ENCODE data around the gene CFHR1.
"Not testable (repeated sequence)": the region's sequence is repeated elsewhere in the genome, so short reads cannot be mapped to it uniquely, and the experiment has no call there.

CFHR1 gene

DNA sequence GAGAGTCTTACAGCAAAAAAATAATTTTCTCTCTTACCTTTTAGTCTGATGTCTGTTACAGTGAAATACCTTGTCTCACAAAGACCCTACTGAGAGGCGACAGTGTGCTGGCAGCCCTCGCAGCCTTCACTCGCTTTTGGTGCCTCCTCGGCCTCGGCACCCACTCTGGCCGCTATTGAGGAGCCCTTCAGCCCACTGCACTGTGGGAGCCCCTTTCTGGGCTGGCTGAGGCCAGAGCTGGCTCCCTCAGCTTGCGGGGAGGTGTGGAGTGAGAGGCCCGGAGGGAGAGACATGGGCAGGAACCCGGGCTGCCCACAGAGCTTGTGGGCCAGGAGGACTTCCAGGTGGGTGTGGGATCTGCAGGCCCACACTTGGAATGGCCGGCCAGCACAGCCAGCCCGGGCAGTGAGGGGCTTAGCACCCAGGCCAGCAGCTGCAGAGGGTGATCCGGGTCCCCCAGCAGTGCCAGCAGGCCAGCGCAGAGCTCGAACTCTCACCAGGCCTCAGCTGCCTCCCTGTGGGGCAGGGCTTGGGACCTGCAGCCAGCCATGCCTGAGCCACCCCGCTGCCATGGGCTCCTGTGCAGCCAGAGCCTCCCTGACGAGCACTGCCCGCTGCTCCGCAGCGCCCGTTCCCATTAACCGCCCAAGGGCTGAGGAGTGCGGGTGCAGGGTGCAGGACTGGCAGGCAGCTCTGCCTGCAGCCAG, 10.8 kb upstream of the CFHR1 start:
- no peak for DNase-seq (ENCODE audit: low read depth in 1 of 2, low spot score in 1 of 2)
- no peak for TF ChIP-seq SPI1 (IDR thresholded peaks at IDR 0.05; ENCODE audit: borderline replicate concordance, low read depth)
- TF ChIP-seq, protein P1, sequence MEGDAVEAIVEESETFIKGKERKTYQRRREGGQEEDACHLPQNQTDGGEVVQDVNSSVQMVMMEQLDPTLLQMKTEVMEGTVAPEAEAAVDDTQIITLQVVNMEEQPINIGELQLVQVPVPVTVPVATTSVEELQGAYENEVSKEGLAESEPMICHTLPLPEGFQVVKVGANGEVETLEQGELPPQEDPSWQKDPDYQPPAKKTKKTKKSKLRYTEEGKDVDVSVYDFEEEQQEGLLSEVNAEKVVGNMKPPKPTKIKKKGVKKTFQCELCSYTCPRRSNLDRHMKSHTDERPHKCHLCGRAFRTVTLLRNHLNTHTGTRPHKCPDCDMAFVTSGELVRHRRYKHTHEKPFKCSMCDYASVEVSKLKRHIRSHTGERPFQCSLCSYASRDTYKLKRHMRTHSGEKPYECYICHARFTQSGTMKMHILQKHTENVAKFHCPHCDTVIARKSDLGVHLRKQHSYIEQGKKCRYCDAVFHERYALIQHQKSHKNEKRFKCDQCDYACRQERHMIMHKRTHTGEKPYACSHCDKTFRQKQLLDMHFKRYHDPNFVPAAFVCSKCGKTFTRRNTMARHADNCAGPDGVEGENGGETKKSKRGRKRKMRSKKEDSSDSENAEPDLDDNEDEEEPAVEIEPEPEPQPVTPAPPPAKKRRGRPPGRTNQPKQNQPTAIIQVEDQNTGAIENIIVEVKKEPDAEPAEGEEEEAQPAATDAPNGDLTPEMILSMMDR (IDR thresholded peaks at IDR 0.05; ENCODE audit: insufficient read depth, low read length) = no peak
- TF ChIP-seq POLR2AphosphoS5 (IDR thresholded peaks at IDR 0.05; ENCODE audit: low read depth) = no peak
- TF ChIP-seq GABPA (IDR thresholded peaks at IDR 0.05; ENCODE audit: low read depth) = no peak
- TF ChIP-seq, protein P2, sequence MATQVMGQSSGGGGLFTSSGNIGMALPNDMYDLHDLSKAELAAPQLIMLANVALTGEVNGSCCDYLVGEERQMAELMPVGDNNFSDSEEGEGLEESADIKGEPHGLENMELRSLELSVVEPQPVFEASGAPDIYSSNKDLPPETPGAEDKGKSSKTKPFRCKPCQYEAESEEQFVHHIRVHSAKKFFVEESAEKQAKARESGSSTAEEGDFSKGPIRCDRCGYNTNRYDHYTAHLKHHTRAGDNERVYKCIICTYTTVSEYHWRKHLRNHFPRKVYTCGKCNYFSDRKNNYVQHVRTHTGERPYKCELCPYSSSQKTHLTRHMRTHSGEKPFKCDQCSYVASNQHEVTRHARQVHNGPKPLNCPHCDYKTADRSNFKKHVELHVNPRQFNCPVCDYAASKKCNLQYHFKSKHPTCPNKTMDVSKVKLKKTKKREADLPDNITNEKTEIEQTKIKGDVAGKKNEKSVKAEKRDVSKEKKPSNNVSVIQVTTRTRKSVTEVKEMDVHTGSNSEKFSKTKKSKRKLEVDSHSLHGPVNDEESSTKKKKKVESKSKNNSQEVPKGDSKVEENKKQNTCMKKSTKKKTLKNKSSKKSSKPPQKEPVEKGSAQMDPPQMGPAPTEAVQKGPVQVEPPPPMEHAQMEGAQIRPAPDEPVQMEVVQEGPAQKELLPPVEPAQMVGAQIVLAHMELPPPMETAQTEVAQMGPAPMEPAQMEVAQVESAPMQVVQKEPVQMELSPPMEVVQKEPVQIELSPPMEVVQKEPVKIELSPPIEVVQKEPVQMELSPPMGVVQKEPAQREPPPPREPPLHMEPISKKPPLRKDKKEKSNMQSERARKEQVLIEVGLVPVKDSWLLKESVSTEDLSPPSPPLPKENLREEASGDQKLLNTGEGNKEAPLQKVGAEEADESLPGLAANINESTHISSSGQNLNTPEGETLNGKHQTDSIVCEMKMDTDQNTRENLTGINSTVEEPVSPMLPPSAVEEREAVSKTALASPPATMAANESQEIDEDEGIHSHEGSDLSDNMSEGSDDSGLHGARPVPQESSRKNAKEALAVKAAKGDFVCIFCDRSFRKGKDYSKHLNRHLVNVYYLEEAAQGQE (IDR thresholded peaks at IDR 0.05; ENCODE audit: insufficient replicate concordance, low read depth) = no peak
- no peak overlapping the region for H3K27ac ChIP-seq (replicated peaks)
- H3K4me3 ChIP-seq (replicated peaks; ENCODE audit: insufficient read depth, low read length) = no peak overlapping the region
- no peaks in the 10 kb centered on the region for H3K27me3 ChIP-seq (ENCODE audit: insufficient read depth, poor library complexity, severe bottlenecking)

DNA sequence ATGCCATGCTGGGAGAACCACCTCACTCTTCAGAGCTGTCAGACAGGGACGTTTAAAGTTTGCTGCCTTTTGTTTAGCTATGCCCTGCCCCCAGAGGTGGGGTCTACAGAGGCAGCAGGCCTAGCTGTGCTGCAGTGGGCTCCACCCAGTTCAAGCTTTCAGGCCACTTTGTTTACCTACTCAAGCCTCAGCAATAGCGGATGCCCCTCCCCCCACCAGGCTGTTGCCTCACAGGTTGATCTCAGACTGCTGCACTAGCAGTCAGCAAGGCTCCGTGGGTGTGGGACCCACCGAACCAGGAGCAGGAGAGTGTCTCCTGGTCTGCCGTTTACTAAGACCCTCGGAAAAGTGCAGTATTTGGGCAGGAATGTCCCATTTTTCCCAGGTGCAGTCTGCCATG, 2.1 kb upstream of the CFHR1 start:
- not testable (repeated sequence) for H3K4me3 ChIP-seq (replicated peaks; ENCODE audit: insufficient read depth, low read length); H3K27ac ChIP-seq (replicated peaks); H3K27me3 ChIP-seq (ENCODE audit: insufficient read depth, poor library complexity, severe bottlenecking); DNase-seq (ENCODE audit: low read depth in 1 of 2, low spot score in 1 of 2)

DNA sequence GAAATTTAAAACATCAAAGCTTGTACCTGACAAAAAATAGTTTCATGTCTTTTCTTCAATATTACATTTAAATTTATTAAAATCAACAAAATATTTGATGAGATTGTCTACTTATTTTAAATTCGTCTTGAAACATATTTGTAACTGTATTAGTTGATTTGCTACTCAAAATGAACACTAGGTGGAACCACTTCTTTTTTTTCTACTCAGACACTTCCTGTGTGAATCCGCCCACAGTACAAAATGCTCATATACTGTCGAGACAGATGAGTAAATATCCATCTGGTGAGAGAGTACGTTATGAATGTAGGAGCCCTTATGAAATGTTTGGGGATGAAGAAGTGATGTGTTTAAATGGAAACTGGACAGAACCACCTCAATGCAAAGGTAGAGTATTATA, 8.3 kb downstream of the CFHR1 start:
- DNase-seq (ENCODE audit: low read depth in 1 of 2, low spot score in 1 of 2) = peak in 1 of 2 experiments; percentile 0
- peak; percentile 28; the same call in 1 of the 2 replicates for TF ChIP-seq SPI1 (IDR thresholded peaks at IDR 0.05; ENCODE audit: borderline replicate concordance, low read depth)
- not testable (repeated sequence) for H3K4me3 ChIP-seq (replicated peaks; ENCODE audit: insufficient read depth, low read length); H3K27ac ChIP-seq (replicated peaks); H3K27me3 ChIP-seq (ENCODE audit: insufficient read depth, poor library complexity, severe bottlenecking)

DNA sequence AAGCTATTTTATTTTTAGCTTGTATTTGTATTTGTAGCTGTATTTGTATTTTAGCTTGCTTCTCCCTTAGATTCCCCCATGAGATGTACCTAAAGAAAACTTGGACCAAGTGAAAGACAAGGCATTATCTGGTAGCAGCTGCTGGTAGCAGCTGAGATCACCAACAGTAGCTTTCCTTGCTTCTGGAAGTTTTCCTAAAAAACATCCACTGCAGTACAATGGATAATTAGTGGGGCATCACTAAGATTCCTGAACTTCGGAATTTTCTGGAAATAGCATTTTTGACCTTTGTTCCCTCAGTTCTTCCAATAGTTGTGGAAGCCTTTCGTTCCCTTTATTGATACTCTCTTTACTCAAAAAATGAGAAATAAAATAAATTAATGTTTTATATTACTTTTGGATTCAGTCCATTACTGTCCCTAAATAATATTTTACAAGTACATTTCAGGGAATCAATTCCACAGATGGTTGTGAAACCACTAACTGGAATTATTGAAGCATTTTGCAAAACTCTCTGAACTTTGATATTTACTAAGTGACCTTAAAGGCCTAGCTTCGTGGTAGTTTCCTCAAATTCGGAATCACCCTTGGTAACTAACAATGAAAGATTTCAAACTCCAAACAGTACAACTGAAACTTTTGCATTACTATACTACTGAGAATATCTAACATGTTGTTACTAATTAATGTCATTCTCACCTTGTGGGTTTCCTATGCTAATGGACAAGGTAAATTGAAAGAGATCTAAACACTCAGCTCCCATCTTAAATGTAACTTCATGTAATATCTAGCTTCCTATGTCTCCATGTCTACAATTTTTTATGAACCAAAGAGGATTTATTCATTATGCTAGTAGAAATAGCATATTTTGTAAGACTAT, 30.3 kb downstream of the CFHR1 start:
- not testable (repeated sequence) for H3K4me3 ChIP-seq (replicated peaks; ENCODE audit: insufficient read depth, low read length); DNase-seq (ENCODE audit: low read depth in 1 of 2, low spot score in 1 of 2); H3K27ac ChIP-seq (replicated peaks); H3K27me3 ChIP-seq (ENCODE audit: insufficient read depth, poor library complexity, severe bottlenecking)

DNA sequence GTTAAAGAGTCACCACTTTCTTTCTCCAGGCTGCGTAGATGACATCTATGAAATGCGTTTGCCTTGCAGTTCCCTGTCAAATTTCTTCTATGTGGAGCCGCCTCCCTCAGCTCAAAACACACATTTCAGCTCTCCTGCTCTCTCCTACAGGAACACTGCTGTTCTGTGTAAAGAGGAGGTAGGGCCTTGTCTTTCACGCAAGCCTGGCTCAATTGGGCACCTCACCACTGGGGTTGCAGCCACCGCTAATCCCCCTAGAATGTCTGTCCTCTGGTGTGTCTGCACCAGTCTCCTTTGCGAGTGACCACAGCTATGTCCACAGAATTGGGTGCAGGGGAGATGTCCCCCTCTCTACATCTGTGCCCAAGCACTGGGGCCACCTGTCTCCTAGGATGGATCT, 36.5 kb downstream of the CFHR1 start:
- no peak overlapping the region for H3K4me3 ChIP-seq (replicated peaks; ENCODE audit: insufficient read depth, low read length)

More for the DNA sequence above, 36.5 kb downstream of the CFHR1 start:
- Histone ChIP-seq H3K27ac (replicated peaks) (no peak overlapping the region), H3K27me3 (ENCODE audit: insufficient read depth, poor library complexity, severe bottlenecking) (no peaks in the 10 kb centered on the region)
- TF ChIP-seq, protein P1 (IDR thresholded peaks at IDR 0.05; ENCODE audit: insufficient read depth, low read length) = no peak
- TF ChIP-seq, protein P2 (IDR thresholded peaks at IDR 0.05; ENCODE audit: insufficient replicate concordance, low read depth) = no peak
- no peak for TF ChIP-seq GABPA (IDR thresholded peaks at IDR 0.05; ENCODE audit: low read depth)
- no peak for TF ChIP-seq SPI1 (IDR thresholded peaks at IDR 0.05; ENCODE audit: borderline replicate concordance, low read depth)
- TF ChIP-seq POLR2AphosphoS5 (IDR thresholded peaks at IDR 0.05; ENCODE audit: low read depth) = no peak
- DNase-seq (ENCODE audit: low read depth in 1 of 2, low spot score in 1 of 2) = no peak

Data from HL-60 (cell line).